PC-9 (cell line): ENCODE data around the gene SRGAP1. TPM values are rescaled to one million over a fixed set of nuclear protein-coding genes. Genes with fewer than 3 reads are reported as not detected.

Source experiments
- BruUV-seq: library from RNA; stranded (reverse); fragments of 400-500 nt; replicated peaks from 2 replicates; lab custom pipeline; 2021; lab: Mats Ljungman, UMichigan
- CTCF ChIA-PET: fragments of 300-600 bp; sonication (Branson Sonifier 250); formaldehyde crosslinking; loops from one replicate; lab custom pipeline; 2022; ENCODE audit warnings: antibody characterized with exemption; lab: Charles Lee
- POLR2A ChIA-PET: fragments of 300-600 bp; sonication (Branson Sonifier 250); formaldehyde crosslinking; loops from one replicate; lab custom pipeline; 2022; ENCODE audit warnings: antibody characterized with exemption; ENCODE audit not compliant: unreplicated experiment; lab: Charles Lee
- DNase-seq, 2 experiments: peaks; one replicate each; pipeline versions ENCODE4 v3.0.0 to v3.0.0-alpha.2; 2015 to 2022; ENCODE audit warnings: mixed read lengths in 1 of 2
- H2AFZ ChIP-seq: fragments of 200-600 bp; sonication (generic); 2 replicates; pipeline ENCODE4 v1.8.1; 2017; ENCODE audit warnings: antibody characterized with exemption
- H3F3A ChIP-seq: fragments of 200-600 bp; sonication (generic); 2 replicates; pipeline ENCODE4 v1.8.1; 2017; ENCODE audit warnings: antibody characterized with exemption, mild to moderate bottlenecking, low read depth; ENCODE audit not compliant: insufficient read depth
- H3K27ac ChIP-seq: fragments of 200-600 bp; sonication (generic); 2 replicates; pipeline ENCODE4 v1.6.1; 2016; ENCODE audit warnings: mixed run types
- H3K27me3 ChIP-seq: fragments of 200-600 bp; sonication (generic); 2 replicates; pipeline ENCODE4 v1.6.1; 2016; ENCODE audit warnings: low read depth, mixed run types; ENCODE audit not compliant: insufficient read depth
- H3K36me3 ChIP-seq: fragments of 200-600 bp; sonication (generic); 2 replicates; pipeline ENCODE4 v1.6.1; 2016; ENCODE audit warnings: low read depth, mixed run types
- H3K4me1 ChIP-seq: fragments of 200-600 bp; sonication (generic); replicated peaks from 2 replicates; pipeline ENCODE4 v1.6.1; 2016; ENCODE audit warnings: mixed run types; ENCODE audit not compliant: insufficient read depth
- H3K4me2 ChIP-seq: fragments of 200-600 bp; sonication (generic); 2 replicates; pipeline ENCODE4 v1.6.1; 2017; ENCODE audit warnings: mixed run types
- H3K4me3 ChIP-seq: fragments of 200-600 bp; sonication (generic); 2 replicates; pipeline ENCODE4 v1.6.1; 2016; ENCODE audit warnings: mixed run types
- H3K79me2 ChIP-seq: fragments of 200-600 bp; sonication (generic); 2 replicates; pipeline ENCODE4 v1.6.1; 2017; ENCODE audit warnings: low read depth, mixed run types
- H3K9me2 ChIP-seq: fragments of 200-600 bp; sonication (generic); 2 replicates; pipeline ENCODE4 v1.8.1; 2017; ENCODE audit warnings: mild to moderate bottlenecking; ENCODE audit not compliant: insufficient read depth
- H3K9me3 ChIP-seq: fragments of 200-600 bp; sonication (generic); 2 replicates; pipeline ENCODE4 v1.8.1; 2016; ENCODE audit warnings: low read depth; ENCODE audit not compliant: insufficient read depth
- H4K20me1 ChIP-seq: fragments of 200-600 bp; sonication (generic); 2 replicates; pipeline ENCODE4 v1.8.1; 2017; ENCODE audit not compliant: insufficient read depth
- EZH2 ChIP-seq: fragments of 200-600 bp; sonication (generic); IDR thresholded peaks from 2 replicates; pipeline ENCODE4 v1.8.0; 2017; ENCODE audit warnings: antibody characterized with exemption, low read depth
- intact Hi-C: fragments of 100-400 bp; cut with micrococcal nuclease; formaldehyde crosslinking; loops from one replicate; pipeline ENCODE4 v1.10.0; 2022; ENCODE audit not compliant: unreplicated experiment
- total RNA-seq: library from RNA; stranded (reverse); gene quantifications from 2 replicates; pipeline ENCODE4 v1.2.3, GENCODE V29; 2021
- TF ChIP-seq, protein P1 (sequence below): fragments of 200-600 bp; sonication (generic); conservative IDR thresholded peaks from 2 replicates; pipeline ENCODE4 v1.6.1; 2017; ENCODE audit warnings: mixed run types, antibody characterized with exemption, mild to moderate bottlenecking, moderate library complexity

Gene SRGAP1
- total RNA-seq, 1 experiment from 2014 or later, result 24.5 TPM

DNA sequence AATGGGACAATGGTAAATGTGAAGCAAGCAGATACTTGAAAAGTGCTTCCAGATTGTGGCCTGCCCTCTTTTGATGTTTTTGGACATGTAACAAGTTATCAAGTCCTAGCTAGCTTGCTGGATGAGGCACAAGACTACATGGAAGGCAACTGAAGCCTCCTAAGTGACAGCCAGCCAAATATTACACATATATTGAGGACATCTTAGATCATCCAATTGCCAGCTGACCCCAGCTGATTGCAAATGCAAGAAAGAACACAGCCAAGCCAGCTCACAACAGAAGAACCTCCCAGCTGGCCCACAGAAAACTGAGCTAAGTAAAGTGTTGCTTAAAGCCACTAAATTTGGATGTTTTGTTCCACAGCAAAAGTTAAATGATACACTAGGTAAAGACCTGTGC lies 156.9 kb downstream of the SRGAP1 start:
- no peak overlapping the region for H3K4me3 ChIP-seq
- H3K27ac ChIP-seq, result no peak overlapping the region
- no peaks in the 10 kb centered on the region for H3K9me2 ChIP-seq
- DNase-seq, result no peak
- ChIA-PET CTCF (interaction anchor here (0.7 kb wide), 1 partner anchor 27 kb away, joined by 3 read pairs; no protein-coding TSS in a partner anchor), POLR2A (no interaction called here)
- intact Hi-C loops, result no loop called here
- H3K27me3 ChIP-seq, result no peaks in the 10 kb centered on the region
- H3K79me2 ChIP-seq, result 0 out of 2 replicates have a peak, but pooled peaks cover 3% of the 10 kb centered on the region
- no peak overlapping the region for H2AFZ ChIP-seq
- H3K4me1 ChIP-seq, result no peaks in the 10 kb centered on the region; the same call in 1 of the 2 replicates
- no peaks in the 10 kb centered on the region for H4K20me1 ChIP-seq
- H3K4me2 ChIP-seq, result no peak overlapping the region
- peaks cover 27% of the 10 kb centered on the region for H3K36me3 ChIP-seq
- no peaks in the 10 kb centered on the region for H3K9me3 ChIP-seq
- H3F3A ChIP-seq, result no peaks in the 10 kb centered on the region
- BruUV-seq, result no TSS peak
- no peak for TF ChIP-seq EZH2
- TF ChIP-seq, protein P1, sequence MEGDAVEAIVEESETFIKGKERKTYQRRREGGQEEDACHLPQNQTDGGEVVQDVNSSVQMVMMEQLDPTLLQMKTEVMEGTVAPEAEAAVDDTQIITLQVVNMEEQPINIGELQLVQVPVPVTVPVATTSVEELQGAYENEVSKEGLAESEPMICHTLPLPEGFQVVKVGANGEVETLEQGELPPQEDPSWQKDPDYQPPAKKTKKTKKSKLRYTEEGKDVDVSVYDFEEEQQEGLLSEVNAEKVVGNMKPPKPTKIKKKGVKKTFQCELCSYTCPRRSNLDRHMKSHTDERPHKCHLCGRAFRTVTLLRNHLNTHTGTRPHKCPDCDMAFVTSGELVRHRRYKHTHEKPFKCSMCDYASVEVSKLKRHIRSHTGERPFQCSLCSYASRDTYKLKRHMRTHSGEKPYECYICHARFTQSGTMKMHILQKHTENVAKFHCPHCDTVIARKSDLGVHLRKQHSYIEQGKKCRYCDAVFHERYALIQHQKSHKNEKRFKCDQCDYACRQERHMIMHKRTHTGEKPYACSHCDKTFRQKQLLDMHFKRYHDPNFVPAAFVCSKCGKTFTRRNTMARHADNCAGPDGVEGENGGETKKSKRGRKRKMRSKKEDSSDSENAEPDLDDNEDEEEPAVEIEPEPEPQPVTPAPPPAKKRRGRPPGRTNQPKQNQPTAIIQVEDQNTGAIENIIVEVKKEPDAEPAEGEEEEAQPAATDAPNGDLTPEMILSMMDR, result no peak

DNA sequence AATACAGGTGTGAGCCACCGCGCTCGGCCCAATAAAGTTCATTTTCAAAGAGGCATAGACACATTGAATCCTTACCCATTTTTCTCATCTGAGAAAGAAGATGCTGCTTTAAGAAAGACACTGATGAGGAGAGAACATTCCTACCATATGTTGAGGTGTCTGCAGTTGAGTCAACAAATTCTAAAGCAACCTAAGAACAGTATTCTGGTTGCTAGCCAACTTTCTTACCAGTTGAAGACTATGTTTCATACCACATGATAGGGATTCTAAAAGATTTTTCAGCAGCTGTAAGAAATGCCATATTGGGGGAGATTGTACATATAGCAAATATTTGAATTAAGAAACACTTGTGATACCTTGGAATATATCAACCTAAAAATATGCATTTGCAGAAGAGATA lies 160.1 kb downstream of the SRGAP1 start:
- intact Hi-C loops, result no loop called here
- Histone ChIP-seq H4K20me1 (no peaks in the 10 kb centered on the region), H3K27me3 (no peaks in the 10 kb centered on the region), H3K4me3 (no peak overlapping the region), H3K36me3 (peaks cover 15% of the 10 kb centered on the region; the same call in 1 of the 2 replicates), H3K27ac (no peak overlapping the region), H3F3A (no peaks in the 10 kb centered on the region), H3K9me2 (no peaks in the 10 kb centered on the region), H3K4me1 (no peaks in the 10 kb centered on the region), H3K9me3 (no peaks in the 10 kb centered on the region), H3K79me2 (peaks cover 7% of the 10 kb centered on the region), H2AFZ (no peak overlapping the region), H3K4me2 (no peak overlapping the region)
- TF ChIP-seq EZH2, result no peak
- TF ChIP-seq, protein P1, result no peak
- ChIA-PET CTCF (no interaction called here), POLR2A (no interaction called here)
- BruUV-seq, result no TSS peak
- no peak for DNase-seq

DNA sequence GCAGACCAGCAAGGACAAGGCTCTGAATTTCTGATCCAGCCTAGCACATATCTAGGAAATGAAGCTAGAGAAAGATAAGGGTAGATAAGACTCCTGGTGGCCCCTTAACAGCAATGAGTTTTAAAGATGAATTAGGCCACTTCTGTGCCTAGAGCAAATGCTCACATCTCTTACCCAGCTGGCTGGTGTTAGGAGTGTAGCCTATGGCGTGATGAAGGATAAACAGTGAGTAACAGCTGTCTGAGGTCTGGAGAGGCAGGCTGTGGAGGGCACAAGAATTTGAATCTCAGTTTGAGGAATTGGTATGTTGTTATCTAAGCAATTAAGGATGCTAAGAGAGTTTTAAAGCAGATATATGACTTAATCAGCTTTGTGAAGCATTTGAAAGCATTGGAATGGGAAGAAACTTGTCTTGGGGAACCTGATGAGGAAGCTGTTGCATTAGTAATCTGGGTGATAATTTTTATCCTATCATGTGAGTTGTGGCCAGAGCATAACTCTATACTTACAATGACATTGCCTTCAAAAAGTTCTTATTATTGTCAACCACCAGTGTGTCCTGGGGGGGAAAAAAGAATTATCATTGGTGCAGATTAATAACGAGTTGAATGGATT lies 161.8 kb downstream of the SRGAP1 start:
- H3K36me3 ChIP-seq, result peaks cover 11% of the 10 kb centered on the region; the same call in 1 of the 2 replicates
- intact Hi-C loops, result no loop called here
- no peak overlapping the region for H3K4me2 ChIP-seq
- no peaks in the 10 kb centered on the region for H3F3A ChIP-seq
- no peaks in the 10 kb centered on the region for H3K9me3 ChIP-seq
- H3K9me2 ChIP-seq, result no peaks in the 10 kb centered on the region
- no peak overlapping the region for H3K27ac ChIP-seq
- H3K4me1 ChIP-seq, result no peaks in the 10 kb centered on the region
- BruUV-seq, result no TSS peak
- H2AFZ ChIP-seq, result no peak overlapping the region
- ChIA-PET CTCF (no interaction called here), POLR2A (no interaction called here)
- no peak overlapping the region for H3K4me3 ChIP-seq
- TF ChIP-seq EZH2, result no peak
- TF ChIP-seq, protein P1, result no peak
- H3K27me3 ChIP-seq, result no peaks in the 10 kb centered on the region
- peaks cover 10% of the 10 kb centered on the region for H3K79me2 ChIP-seq
- no peak for DNase-seq
- no peaks in the 10 kb centered on the region for H4K20me1 ChIP-seq
